ENCODE results near the gene ZNF217.
A peak's percentile ranks its signal among the peaks of the same experiment; 100 is the strongest.
"Not testable (repeated sequence)": the region's sequence is repeated elsewhere in the genome, so short reads cannot be mapped to it uniquely, and the experiment has no call there.

Gene ZNF217

DNA sequence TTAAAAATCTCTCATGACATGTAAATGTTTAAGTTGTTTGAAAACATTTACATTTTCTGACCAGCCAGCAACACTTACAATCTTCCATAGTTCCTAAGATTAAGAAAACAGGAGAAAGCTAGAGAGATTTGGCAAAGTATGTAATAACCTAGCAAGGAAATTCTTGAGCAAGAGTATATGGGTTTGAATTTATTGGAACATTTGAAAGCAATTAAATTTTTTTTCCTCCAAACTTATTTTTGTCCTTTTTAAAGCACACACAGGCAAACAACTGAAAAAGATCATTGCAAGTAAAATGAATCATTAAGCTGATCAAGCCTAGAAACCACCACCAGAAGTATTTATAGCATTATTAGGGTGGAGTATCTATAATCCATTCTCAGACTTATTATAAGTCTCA lies 20.1 kb upstream of the ZNF217 start:
- DNase-seq (ENCODE audit: low read depth): peak; percentile 74
- H3K4me3 ChIP-seq (ENCODE audit: low read length): no peak overlapping the region

DNA sequence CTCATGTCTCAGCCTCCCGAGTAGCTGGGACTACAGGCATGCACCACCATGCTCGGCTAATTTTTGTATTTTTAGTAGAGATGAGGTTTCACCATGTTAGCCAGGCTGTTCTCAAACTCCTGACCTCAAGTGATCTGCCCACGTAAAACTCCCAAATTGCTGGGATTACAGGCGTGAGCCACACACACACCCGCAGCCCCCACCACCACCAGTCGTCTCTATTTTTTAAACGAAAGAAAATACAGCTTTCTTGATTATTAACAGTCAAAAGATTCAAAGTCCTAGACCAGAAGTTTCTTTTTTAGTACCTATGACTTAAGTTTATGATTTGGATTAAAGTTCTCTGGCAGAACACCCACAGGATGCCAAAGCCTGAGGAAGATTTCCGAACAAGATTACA lies 18.6 kb upstream of the ZNF217 start:
- not testable (repeated sequence) for H3K4me3 ChIP-seq (ENCODE audit: low read length); DNase-seq (ENCODE audit: low read depth)

More for the DNA sequence above, 20.1 kb upstream of the ZNF217 start:
- no peak for TF ChIP-seq CTCF (conservative IDR thresholded peaks at IDR 0.05; ENCODE audit: low read length)

DNA sequence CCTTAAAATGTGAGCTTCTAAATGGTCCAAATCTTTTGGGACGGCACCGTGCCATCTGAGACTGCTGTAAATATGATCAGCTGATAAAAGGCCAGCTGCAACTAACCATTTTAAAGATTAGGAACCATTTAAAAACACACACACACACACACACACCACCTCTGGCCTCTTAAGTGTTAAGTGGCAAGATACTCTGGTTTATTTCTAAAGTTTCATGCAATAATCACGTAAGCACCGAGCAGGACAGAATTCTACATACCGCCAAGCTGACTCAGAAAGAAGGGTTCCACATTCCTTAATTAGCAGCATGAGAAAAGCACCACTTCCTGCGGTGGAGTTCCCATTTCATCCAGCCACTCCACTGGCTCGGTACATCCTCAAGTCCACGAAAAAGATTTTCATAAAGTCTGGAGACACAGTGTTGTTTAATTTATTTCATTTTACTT lies 17.8 kb upstream of the ZNF217 start:
- TF ChIP-seq CTCF (conservative IDR thresholded peaks at IDR 0.05; ENCODE audit: low read length): no peak
- H3K4me3 ChIP-seq (ENCODE audit: low read length): peak overlapping the region; percentile 11; the same call in 1 of the 2 replicates

GRCh38 chr20:53609491-53610445 lies 16.1 kb upstream of the ZNF217 start:
- peak; percentile 45 for DNase-seq (ENCODE audit: low read depth)
- TF ChIP-seq CTCF (conservative IDR thresholded peaks at IDR 0.05; ENCODE audit: low read length): no peak
- no peak overlapping the region for H3K4me3 ChIP-seq (ENCODE audit: low read length)

More for the DNA sequence above, 17.8 kb upstream of the ZNF217 start:
- peak; percentile 99 for DNase-seq (ENCODE audit: low read depth)

DNA sequence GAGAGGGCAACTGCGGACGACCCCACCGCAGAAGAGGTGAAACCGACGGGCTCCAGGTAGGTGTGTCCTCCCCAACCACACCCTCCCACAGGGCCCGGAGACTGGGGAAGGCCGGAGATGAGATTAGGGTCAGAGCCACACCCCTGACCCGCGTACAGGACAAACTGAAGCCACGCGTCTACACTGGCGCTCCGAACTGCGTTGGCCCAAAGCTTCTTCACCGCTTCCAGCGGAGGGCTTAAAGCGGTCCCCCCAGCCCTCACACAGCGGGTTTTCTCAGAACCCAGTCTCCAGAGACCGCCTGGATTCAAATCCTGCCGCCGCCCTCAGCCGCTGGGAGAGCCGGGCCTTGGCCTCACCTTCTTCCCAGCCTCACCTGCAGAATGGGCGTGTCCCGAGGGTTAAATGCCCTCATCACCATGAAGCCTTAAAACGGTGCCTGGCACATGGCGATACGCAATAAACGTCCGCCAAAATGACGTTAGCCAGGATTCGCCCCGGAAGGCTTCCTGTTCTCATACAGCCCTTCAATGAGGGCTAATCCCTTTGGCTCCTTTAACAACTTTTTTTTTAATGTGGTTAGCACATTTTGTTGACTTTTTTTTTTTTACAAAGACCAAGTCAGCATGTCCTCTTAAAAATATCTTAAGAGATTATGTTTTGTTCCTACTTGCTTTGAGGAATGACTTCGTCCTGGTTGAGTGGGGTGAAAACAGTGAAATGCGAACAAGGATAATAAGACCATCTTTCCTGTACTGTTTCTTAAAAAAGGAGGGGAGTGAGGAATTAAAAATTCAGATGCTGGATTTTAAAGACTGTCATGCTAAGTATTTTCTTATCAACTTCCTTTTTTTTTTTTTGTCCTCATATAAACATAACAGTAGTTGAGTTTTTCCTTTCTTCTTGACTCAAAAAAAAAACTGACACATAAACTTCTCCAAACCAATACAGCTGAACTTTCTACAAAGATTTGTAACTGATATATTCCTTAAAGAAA lies 15.1 kb upstream of the ZNF217 start:
- H3K4me3 ChIP-seq (ENCODE audit: low read length): no peak overlapping the region
- TF ChIP-seq CTCF (conservative IDR thresholded peaks at IDR 0.05; ENCODE audit: low read length): no peak
- peak; percentile 29 for DNase-seq (ENCODE audit: low read depth)

DNA sequence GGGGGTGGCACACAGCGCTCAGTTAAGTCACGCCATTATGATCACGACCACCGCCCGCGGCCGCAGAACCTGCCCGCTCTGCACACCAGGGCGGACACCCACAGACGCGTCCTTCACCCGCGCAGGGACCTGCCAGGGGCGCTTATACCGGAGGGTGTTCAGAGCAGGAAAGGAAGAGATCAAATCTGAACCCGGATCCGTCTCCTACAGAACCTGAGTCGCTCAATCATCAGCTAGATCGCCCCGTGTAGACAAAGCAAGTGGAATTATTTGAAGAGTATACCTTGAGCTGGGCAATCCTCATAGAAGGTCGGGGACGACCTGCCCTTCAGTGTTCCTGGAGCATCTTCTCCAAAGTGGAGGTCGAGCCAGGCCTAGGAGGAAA lies 14.4 kb upstream of the ZNF217 start:
- H3K4me3 ChIP-seq (ENCODE audit: low read length): no peak overlapping the region
- DNase-seq (ENCODE audit: low read depth): no peak
- TF ChIP-seq CTCF (conservative IDR thresholded peaks at IDR 0.05; ENCODE audit: low read length): no peak

DNA sequence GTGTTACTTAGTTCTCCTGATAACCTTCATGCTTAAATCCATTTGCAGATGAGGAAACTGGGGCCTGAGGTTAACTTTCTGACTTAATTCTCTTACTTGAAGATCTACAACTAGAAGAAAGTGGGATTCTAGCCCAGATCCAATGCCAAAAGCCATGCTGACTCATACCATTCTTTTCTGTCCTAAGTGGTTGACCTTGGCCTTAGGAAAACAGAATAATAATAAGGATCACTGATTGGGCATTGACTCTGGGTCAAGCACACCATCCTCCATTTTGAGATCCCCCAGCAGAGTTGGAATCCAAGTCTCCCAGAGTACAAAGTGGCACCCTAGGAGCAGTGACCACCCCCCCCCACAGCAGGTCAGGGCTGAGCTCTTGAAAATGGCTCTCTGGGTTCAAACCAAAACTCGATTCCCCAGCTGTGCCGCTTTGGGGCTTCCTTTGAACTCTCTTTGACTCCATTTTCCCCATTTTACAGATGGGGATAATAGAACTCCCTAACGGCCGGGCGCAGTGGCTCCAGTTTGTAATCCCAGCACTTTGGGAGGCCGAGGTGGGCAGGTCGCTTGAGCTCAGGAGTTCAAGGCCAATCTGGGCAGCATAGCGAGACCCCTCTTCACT lies 12.8 kb upstream of the ZNF217 start:
- TF ChIP-seq CTCF (conservative IDR thresholded peaks at IDR 0.05; ENCODE audit: low read length): no peak
- no peak overlapping the region for H3K4me3 ChIP-seq (ENCODE audit: low read length)
- DNase-seq (ENCODE audit: low read depth): peak; percentile 79

GRCh38 chr20:53605401-53605800 lies 11.8 kb upstream of the ZNF217 start:
- not testable (repeated sequence) for H3K4me3 ChIP-seq (ENCODE audit: low read length); DNase-seq (ENCODE audit: low read depth)

DNA sequence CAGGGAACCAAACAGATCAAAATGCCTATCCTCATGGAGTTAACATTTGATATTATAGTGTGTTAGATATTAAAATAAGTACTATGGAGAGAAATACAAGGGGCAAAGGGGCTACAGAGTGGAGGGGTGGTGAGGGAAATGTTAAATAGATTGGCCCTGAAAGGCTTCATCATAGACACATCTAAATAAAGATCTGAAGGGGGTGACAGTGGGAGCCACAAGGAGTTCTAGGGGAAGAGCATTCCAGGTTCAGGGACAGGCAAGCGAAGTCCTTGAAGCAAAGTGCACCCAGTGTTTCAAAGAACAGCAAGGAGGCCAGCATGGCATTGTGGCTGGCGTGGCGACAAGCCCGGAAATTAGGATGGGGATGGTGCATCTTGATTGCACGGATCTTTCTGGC lies 11.2 kb upstream of the ZNF217 start:
- DNase-seq (ENCODE audit: low read depth): not testable (repeated sequence)

More for the DNA sequence above, 11.2 kb upstream of the ZNF217 start:
- not testable (repeated sequence) for H3K4me3 ChIP-seq (ENCODE audit: low read length)

Measured in AG10803 (cell line).